ENCODE results near the gene MPI.
A peak's percentile ranks its signal among the peaks of the same experiment; 100 is the strongest.

The MPI gene

DNA sequence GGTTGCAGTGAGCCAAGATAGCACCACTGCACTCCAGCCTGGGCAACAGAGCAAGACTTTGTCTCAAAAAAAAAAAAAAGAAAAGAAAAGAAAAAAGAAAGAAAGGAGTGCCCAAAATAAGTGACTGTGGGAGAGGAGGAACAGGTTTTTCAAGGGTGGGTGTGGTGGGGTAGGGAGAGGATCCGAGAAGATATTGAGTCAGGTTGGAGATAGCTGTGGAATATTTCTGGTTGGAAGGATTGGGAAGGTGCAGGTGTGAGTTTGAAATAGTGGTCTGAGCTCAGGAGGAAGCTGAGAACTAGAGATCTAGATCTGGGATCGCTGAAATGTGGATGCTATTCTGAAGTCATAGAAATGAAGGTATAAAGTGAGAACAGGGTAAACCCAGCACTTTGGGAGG lies 24.5 kb upstream of the MPI start:
- Histone ChIP-seq H3K4me3 (ENCODE audit: low read depth in 1 of 2, low read length in 2 of 2) (no peak overlapping the region), H3K27me3 (ENCODE audit: control insufficient read depth in 1 of 2, insufficient read depth in 2 of 2, low read length in 2 of 2) (no peaks in the 10 kb centered on the region), H3K9me3 (ENCODE audit: low read length) (no peaks in the 10 kb centered on the region), H3K4me1 (ENCODE audit: insufficient read depth, low read length) (peaks cover 19% of the 10 kb centered on the region), H3K36me3 (ENCODE audit: insufficient read depth, low read length) (peaks cover 8% of the 10 kb centered on the region), H3K27ac (ENCODE audit: low read depth, low read length) (no peak overlapping the region), H3K9ac (ENCODE audit: low read length) (no peak overlapping the region)

DNA sequence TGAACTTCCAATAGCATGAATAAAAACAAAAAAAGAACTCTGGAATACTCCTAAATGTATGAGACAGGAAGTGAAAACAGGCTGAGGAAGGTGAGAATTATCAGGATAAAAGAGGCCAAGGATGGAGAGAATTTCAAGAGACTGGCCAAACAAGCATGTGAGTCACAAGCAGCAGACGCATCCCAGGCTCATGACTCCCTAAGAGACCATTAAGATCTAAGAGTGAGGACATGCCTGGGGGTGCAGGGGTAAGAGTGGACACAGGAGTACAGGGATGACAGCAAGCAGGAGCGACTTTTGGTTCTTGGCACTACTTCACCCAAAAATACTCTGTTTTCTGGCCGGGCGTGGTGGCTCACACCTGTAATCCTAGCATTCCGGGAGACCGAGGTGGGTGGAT lies 23.8 kb upstream of the MPI start:
- H3K27ac ChIP-seq (ENCODE audit: low read depth, low read length), result no peak overlapping the region
- H3K9me3 ChIP-seq (ENCODE audit: low read length), result no peaks in the 10 kb centered on the region
- no peak overlapping the region for H3K4me3 ChIP-seq (ENCODE audit: low read depth in 1 of 2, low read length in 2 of 2)
- peaks cover 8% of the 10 kb centered on the region for H3K36me3 ChIP-seq (ENCODE audit: insufficient read depth, low read length)
- no peaks in the 10 kb centered on the region for H3K27me3 ChIP-seq (ENCODE audit: control insufficient read depth in 1 of 2, insufficient read depth in 2 of 2, low read length in 2 of 2)
- H3K9ac ChIP-seq (ENCODE audit: low read length), result no peak overlapping the region
- peaks cover 27% of the 10 kb centered on the region for H3K4me1 ChIP-seq (ENCODE audit: insufficient read depth, low read length)

DNA sequence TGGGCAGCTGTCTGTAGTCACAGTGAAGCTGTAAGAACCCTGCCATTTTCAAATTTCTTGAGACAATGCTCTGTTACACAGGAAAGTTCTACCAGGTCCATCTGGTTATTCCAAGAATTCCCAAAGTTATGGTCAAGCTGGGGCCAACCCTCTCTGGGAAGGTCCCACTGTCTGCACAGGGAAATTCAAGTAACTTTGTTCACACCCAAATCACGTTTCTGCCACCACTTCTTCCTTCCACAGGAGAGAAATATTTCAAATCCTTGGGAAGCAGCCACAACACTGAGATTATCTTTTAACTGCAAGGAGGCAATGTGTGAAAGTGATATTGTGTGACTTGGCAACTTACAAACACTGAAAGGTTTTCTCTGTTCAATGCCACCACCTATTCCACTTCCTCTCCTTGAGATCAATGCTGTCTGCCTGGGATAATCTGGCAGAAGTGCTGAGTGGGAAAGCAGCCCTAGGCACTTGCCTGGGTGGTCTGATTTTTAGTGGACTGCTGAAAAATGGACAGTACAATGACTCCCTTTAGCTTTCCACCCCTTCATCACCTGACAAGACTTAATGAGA lies 22.3 kb upstream of the MPI start:
- no peaks in the 10 kb centered on the region for H3K27me3 ChIP-seq (ENCODE audit: control insufficient read depth in 1 of 2, insufficient read depth in 2 of 2, low read length in 2 of 2)
- peaks cover 32% of the 10 kb centered on the region for H3K4me1 ChIP-seq (ENCODE audit: insufficient read depth, low read length)
- no peak overlapping the region for H3K9ac ChIP-seq (ENCODE audit: low read length)
- H3K4me3 ChIP-seq (ENCODE audit: low read depth in 1 of 2, low read length in 2 of 2), result no peak overlapping the region
- no peak overlapping the region for H3K27ac ChIP-seq (ENCODE audit: low read depth, low read length)
- H3K36me3 ChIP-seq (ENCODE audit: insufficient read depth, low read length), result peaks cover 8% of the 10 kb centered on the region
- H3K9me3 ChIP-seq (ENCODE audit: low read length), result no peaks in the 10 kb centered on the region

DNA sequence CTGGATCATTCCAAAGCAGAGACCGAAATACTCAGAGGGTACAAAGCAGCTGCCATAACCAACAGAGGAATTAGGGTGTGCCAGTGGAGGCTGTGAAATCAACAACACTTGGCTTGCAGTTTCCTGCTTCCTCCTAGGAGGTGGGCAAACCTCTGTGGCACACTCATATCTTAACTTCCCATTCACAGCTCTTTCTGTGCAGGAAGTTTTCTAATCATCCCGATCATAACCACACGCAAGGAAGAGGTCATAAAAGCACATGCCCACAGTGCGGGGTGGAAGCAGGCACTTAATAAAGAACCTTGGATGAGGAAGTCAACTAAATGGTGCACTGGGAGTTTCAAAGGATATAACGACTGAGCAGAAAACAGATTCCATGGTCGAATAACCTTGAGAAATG lies 21.8 kb upstream of the MPI start:
- Histone ChIP-seq H3K27ac (ENCODE audit: low read depth, low read length) (no peak overlapping the region), H3K4me3 (ENCODE audit: low read depth in 1 of 2, low read length in 2 of 2) (no peak overlapping the region), H3K36me3 (ENCODE audit: insufficient read depth, low read length) (peaks cover 8% of the 10 kb centered on the region), H3K4me1 (ENCODE audit: insufficient read depth, low read length) (peaks cover 33% of the 10 kb centered on the region), H3K9ac (ENCODE audit: low read length) (no peak overlapping the region), H3K27me3 (ENCODE audit: control insufficient read depth in 1 of 2, insufficient read depth in 2 of 2, low read length in 2 of 2) (no peaks in the 10 kb centered on the region), H3K9me3 (ENCODE audit: low read length) (no peaks in the 10 kb centered on the region)

DNA sequence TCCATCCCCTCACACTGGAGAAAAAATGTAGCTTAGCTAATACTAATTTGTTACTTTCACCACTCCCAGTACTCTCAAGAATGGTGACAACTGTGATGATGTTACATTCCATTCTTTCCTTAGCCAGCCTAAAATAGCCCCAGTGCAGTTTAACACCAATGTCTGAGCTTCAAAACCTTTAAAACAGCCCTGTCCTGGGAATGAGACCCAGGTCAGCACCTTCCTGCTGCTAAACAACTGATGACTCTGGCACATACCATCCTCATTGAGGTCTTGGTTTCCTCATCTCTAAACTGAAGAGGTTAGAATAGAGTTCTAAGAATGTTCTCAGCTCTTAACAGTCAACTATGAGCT lies 20.5 kb upstream of the MPI start:
- peaks cover 8% of the 10 kb centered on the region for H3K36me3 ChIP-seq (ENCODE audit: insufficient read depth, low read length)
- no peak overlapping the region for H3K9ac ChIP-seq (ENCODE audit: low read length)
- H3K4me3 ChIP-seq (ENCODE audit: low read depth in 1 of 2, low read length in 2 of 2), result peak overlapping the region in 1 of 2 donors; percentile 9
- no peaks in the 10 kb centered on the region for H3K9me3 ChIP-seq (ENCODE audit: low read length)
- H3K27ac ChIP-seq (ENCODE audit: low read depth, low read length), result no peak overlapping the region
- no peaks in the 10 kb centered on the region for H3K27me3 ChIP-seq (ENCODE audit: control insufficient read depth in 1 of 2, insufficient read depth in 2 of 2, low read length in 2 of 2)
- H3K4me1 ChIP-seq (ENCODE audit: insufficient read depth, low read length), result peaks cover 36% of the 10 kb centered on the region

DNA sequence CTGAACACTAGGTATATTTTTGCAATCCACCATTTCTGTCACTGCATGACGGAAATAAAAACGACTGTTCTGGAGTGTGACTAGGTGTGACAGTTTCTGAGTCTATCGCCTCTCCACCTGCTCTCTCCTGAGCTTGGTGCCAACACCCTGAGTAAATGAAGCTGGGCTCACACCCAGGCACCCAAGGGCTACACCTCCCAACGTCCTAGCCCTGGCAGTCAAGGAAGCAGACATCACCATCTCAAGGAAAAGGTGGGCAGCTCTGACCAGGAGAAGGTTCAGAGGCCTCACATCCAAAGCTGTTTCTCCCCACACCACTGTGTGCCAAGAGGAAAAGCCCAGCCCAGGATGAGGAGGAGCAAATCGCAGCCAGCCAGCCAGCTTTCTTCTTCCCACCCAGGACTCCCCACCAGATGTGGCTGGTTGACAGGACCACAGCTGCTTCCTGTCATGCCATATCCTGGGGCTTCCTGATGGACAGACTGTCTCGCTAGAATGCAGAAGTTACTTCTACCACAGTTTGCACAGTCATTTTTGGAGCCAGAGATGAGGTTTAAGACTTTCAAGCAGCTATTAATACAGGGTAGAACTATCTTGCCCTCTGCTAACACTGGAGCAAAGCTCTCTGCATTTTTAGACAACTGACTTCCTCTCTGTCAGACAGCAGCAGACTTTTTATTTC lies 20.0 kb upstream of the MPI start:
- peaks cover 8% of the 10 kb centered on the region for H3K36me3 ChIP-seq (ENCODE audit: insufficient read depth, low read length)
- H3K4me1 ChIP-seq (ENCODE audit: insufficient read depth, low read length), result peaks cover 36% of the 10 kb centered on the region
- H3K9me3 ChIP-seq (ENCODE audit: low read length), result no peaks in the 10 kb centered on the region
- no peak overlapping the region for H3K9ac ChIP-seq (ENCODE audit: low read length)
- no peaks in the 10 kb centered on the region for H3K27me3 ChIP-seq (ENCODE audit: control insufficient read depth in 1 of 2, insufficient read depth in 2 of 2, low read length in 2 of 2)
- peak overlapping the region in 1 of 2 donors; percentile 9 for H3K4me3 ChIP-seq (ENCODE audit: low read depth in 1 of 2, low read length in 2 of 2)
- no peak overlapping the region for H3K27ac ChIP-seq (ENCODE audit: low read depth, low read length)

DNA sequence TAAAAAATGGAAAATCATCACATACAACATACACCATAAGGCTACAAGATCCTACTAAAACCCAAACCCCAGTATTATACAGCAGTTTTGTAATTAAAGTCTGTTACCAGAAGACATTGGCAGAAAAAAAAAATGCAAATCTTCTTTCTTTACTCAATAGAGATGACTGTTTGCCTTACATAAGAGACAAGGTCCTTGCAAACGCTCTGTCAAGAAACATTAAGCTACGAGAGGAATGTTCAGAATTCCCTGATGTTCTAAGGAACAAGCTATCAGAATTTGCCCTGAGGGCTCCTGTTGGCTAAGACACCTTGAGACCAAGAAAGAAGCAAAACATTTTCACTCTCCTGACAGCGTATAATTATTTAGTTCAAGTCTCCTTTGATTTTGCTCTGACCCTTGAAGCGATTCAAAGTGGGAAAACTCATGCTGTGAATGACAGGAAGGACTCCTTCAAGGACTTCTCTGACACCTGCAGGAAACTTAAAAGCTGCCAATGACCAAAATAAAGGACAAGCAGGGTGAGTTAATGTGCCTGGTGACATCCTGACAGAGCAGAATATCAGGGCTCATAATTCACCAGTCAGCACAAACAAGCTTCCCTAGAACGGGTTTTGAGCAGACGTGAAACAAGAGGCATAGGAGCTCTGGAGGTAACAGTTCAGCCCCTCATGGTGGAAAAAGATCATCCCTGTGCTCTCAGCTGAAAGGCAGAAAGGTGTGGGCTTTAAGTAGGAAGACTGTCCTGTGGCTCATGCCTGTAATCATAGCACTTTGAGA lies 19.2 kb upstream of the MPI start:
- no peak overlapping the region for H3K4me3 ChIP-seq (ENCODE audit: low read depth in 1 of 2, low read length in 2 of 2)
- peaks cover 36% of the 10 kb centered on the region for H3K4me1 ChIP-seq (ENCODE audit: insufficient read depth, low read length)
- H3K27me3 ChIP-seq (ENCODE audit: control insufficient read depth in 1 of 2, insufficient read depth in 2 of 2, low read length in 2 of 2), result no peaks in the 10 kb centered on the region
- H3K27ac ChIP-seq (ENCODE audit: low read depth, low read length), result peak overlapping the region; percentile 9
- no peaks in the 10 kb centered on the region for H3K9me3 ChIP-seq (ENCODE audit: low read length)
- H3K36me3 ChIP-seq (ENCODE audit: insufficient read depth, low read length), result peaks cover 8% of the 10 kb centered on the region
- no peak overlapping the region for H3K9ac ChIP-seq (ENCODE audit: low read length)

DNA sequence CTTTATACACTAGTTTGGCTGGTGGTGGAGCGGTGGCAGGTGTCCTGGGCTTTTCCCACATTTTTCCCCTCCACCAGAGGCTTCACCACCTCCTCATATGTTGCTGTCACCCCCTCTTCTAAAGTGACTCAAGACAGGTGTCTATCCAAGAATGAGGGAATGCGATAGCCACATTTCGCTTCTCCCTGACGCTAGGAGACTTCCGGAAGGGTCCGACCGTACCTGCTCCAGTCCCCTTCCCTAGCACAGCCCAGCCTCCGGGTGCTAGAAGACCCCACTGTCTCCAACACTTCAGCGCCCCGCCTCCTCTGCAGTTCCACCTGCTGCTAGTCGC lies 17.2 kb upstream of the MPI start:
- no peaks in the 10 kb centered on the region for H3K9me3 ChIP-seq (ENCODE audit: low read length)
- peaks cover 7% of the 10 kb centered on the region for H3K36me3 ChIP-seq (ENCODE audit: insufficient read depth, low read length)
- peak overlapping the region; percentile 94 to 99 for H3K4me3 ChIP-seq (ENCODE audit: low read depth in 1 of 2, low read length in 2 of 2)
- H3K4me1 ChIP-seq (ENCODE audit: insufficient read depth, low read length), result peaks cover 31% of the 10 kb centered on the region
- H3K27me3 ChIP-seq (ENCODE audit: control insufficient read depth in 1 of 2, insufficient read depth in 2 of 2, low read length in 2 of 2), result no peaks in the 10 kb centered on the region
- peak overlapping the region; percentile 89 for H3K9ac ChIP-seq (ENCODE audit: low read length)
- H3K27ac ChIP-seq (ENCODE audit: low read depth, low read length), result peak overlapping the region; percentile 96

DNA sequence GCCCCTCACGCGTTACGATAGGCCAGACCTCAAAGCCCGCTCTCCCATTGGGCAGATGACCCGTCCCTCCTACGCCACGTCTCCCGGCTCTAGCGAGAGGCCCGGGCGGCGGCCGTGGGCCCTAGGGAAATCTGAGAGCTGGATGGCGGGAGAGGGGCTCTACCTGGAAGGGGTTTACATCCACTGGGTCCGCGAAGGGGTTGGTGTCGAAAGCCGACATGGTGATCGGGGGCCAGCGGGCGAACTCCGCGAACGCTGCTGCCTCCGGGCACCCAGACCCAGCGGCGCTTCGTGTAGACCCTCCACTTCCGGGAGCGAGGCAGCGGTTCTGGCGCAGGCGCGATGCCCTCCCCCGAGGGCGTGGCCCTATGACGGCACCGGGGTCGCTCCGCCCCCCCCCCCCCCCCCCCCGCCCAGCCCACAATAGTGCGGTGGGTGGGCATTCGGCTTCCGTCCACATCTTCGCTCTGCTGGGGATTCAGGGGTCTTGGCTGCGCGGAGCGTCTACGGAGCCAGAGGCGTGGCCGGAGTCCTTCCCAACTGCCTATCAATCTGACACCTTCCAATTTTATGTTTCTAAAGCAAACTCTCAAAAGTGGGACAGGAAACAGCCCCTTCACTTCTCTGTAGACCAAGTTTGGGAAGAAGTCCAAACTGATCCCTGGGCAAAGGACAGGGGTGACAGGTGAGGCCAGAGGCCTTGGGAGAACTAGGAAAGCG lies 16.6 kb upstream of the MPI start, which contains the start of gene SCAMP2:
Gene SCAMP2, minus strand, starts transcription at position 330 of the 720 bp plus-strand sequence. Its CDS starts 110 bp downstream, at position 220.
- Histone ChIP-seq H3K4me1 (ENCODE audit: insufficient read depth, low read length) (peaks cover 31% of the 10 kb centered on the region), H3K27me3 (ENCODE audit: control insufficient read depth in 1 of 2, insufficient read depth in 2 of 2, low read length in 2 of 2) (no peaks in the 10 kb centered on the region), H3K36me3 (ENCODE audit: insufficient read depth, low read length) (peaks cover 2% of the 10 kb centered on the region), H3K9me3 (ENCODE audit: low read length) (no peaks in the 10 kb centered on the region), H3K9ac (ENCODE audit: low read length) (peak within 1 kb of the TSS; percentile 89), H3K27ac (ENCODE audit: low read depth, low read length) (peak within 1 kb of the TSS; percentile 96), H3K4me3 (ENCODE audit: low read depth in 1 of 2, low read length in 2 of 2) (peak within 1 kb of the TSS; percentile 94 to 99)

DNA sequence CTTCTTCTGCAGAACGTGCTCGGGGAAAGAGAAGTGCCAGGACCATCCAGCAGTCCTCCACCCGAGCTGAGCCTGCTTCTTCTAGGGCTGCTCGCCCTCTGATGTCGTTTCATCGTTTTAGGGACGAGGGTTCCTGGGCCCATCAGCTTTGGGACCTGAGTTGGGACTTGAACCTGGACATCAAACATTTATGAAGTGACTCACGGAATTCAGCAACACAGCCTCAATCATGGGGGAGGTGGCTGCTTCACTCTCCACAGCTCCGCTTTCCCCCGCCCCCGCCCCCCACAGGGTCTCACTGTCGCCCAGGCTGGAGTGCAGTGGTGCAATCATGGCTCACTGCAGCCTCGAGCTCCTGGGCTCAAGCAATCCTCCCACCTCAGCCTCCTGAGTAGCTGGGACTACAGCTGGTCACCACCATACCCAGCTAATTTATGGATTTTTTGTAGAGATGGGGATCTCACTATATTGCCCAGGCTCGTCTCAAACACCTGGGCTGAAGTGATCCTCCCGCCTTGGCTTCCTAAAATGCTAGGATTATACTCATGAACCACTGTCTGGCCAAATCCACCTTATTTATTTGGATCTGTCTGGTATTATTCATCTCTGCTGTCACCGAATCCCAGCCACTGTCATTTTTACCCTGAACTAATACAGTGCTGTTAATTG lies 16.0 kb upstream of the MPI start:
- Histone ChIP-seq H3K4me3 (ENCODE audit: low read depth in 1 of 2, low read length in 2 of 2) (peak overlapping the region; percentile 36 to 90), H3K4me1 (ENCODE audit: insufficient read depth, low read length) (peaks cover 31% of the 10 kb centered on the region), H3K27me3 (ENCODE audit: control insufficient read depth in 1 of 2, insufficient read depth in 2 of 2, low read length in 2 of 2) (no peaks in the 10 kb centered on the region), H3K9ac (ENCODE audit: low read length) (peak overlapping the region; percentile 68), H3K27ac (ENCODE audit: low read depth, low read length) (peak overlapping the region; percentile 90), H3K9me3 (ENCODE audit: low read length) (no peaks in the 10 kb centered on the region), H3K36me3 (ENCODE audit: insufficient read depth, low read length) (no peaks in the 10 kb centered on the region)

DNA sequence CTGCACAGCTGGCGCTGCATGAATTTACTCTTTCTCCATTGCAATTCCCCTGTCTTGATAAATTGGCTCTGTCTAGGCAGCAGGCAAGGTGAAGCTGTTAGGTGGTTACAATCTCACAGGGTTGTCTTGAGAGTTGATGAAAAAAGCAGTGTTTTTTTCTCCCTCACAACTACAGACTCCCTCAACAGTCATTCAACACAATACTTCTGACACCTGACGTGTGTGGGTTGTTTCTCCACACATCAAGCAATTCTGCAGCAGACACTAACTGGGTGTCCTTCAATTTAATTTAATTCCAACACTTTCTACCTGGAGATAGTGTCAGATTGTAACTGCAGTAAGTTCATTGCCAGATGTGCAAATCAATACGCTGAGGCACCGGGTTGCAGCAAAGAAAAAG lies 11.6 kb upstream of the MPI start:
- Histone ChIP-seq H3K9ac (ENCODE audit: low read length) (no peak overlapping the region), H3K9me3 (ENCODE audit: low read length) (no peaks in the 10 kb centered on the region), H3K27ac (ENCODE audit: low read depth, low read length) (no peak overlapping the region), H3K27me3 (ENCODE audit: control insufficient read depth in 1 of 2, insufficient read depth in 2 of 2, low read length in 2 of 2) (no peaks in the 10 kb centered on the region), H3K4me1 (ENCODE audit: insufficient read depth, low read length) (peaks cover 3% of the 10 kb centered on the region), H3K4me3 (ENCODE audit: low read depth in 1 of 2, low read length in 2 of 2) (no peak overlapping the region), H3K36me3 (ENCODE audit: insufficient read depth, low read length) (no peaks in the 10 kb centered on the region)

All from muscle layer of colon (tissue), 2 donors.